Activated CD4-positive, alpha-beta T cell treated with anti-CD3 and anti-CD28 coated beads, Interleukin-2, amount 10 ng/mL, durations not matched to agents 7 days and 5 days (primary cell): ENCODE results near the gene GADL1. TPM values are rescaled to one million over a fixed set of nuclear protein-coding genes. Genes with fewer than 3 reads are reported as not detected.

ENCODE experiments used
- CTCF ChIA-PET: fragments of 350-600 bp; sonication (Branson Sonifier 250); formaldehyde crosslinking; loops from one replicate; lab custom pipeline; 2021; ENCODE audit warnings: antibody characterized with exemption; lab: Charles Lee
- POLR2A ChIA-PET: fragments of 350-600 bp; sonication (Branson Sonifier 250); formaldehyde crosslinking; loops from one replicate; lab custom pipeline; 2021; ENCODE audit warnings: antibody characterized with exemption; lab: Charles Lee
- DNase-seq: peaks from one replicate; pipeline ENCODE4 v3.0.0-alpha.2; 2020
- H3K27ac Mint-ChIP-seq: one replicate; pipeline ENCODE4 v1.8.0; 2021; ENCODE audit warnings: mild to moderate bottlenecking, moderate library complexity, mixed read lengths
- H3K27me3 Mint-ChIP-seq: one replicate; pipeline ENCODE4 v1.8.0; 2021; ENCODE audit warnings: mixed read lengths
- H3K36me3 Mint-ChIP-seq: one replicate; pipeline ENCODE4 v1.8.0; 2021; ENCODE audit warnings: low read depth, mixed read lengths
- H3K4me1 Mint-ChIP-seq: one replicate; pipeline ENCODE4 v1.8.0; 2021; ENCODE audit warnings: mixed read lengths
- H3K4me3 Mint-ChIP-seq: one replicate; pipeline ENCODE4 v1.8.0; 2021; ENCODE audit warnings: mild to moderate bottlenecking, moderate library complexity, mixed read lengths
- H3K9me3 Mint-ChIP-seq: one replicate; pipeline ENCODE4 v1.8.0; 2021; ENCODE audit warnings: mixed read lengths
- total RNA-seq, 2 experiments: library from RNA; stranded (reverse); gene quantifications; one replicate each; pipeline ENCODE4 v1.2.3, GENCODE V29; 2021

The GADL1 gene
- total RNA-seq, 2 experiments from 2014 or later: not detected

DNA sequence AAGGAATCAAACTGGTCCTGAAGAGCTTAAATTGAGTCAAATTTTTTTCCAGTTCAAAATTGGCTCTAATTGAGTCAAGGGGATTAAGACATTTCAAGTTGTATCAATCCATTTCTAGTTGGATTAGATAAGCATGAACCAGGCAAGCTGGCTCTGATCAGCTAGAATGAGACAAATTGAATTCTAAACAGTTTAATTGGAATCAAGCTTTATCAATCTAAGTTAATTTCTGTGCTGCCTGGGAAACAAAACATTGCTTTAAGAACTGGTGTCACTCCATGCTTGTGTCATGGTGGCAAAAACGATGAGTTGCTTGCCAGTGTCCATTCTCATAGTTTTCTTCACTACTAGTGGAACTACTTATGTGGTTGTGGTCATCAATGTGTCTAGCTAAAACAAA lies 171.2 kb downstream of the GADL1 start:
- H3K9me3 Mint-ChIP-seq: peaks cover 8% of the 10 kb centered on the region

DNA sequence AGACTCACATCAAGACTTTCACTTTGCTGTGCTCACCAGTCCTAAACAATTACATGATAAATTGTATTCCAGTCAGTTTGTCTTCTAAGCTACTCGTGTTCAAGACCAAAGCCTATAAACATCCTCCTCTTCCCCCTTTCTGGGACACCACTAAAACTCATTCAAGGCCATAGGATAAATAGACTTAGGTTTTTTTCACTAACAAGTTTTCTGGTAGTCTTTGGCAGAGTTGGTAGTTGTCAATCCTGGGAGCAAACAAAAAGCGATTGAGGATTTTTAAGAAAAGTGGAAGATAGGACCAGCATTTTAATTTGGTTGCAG lies 173.2 kb downstream of the GADL1 start:
- ChIA-PET POLR2A (no interaction called here), CTCF (no interaction called here)
- Mint-ChIP-seq H3K9me3 (peaks cover 8% of the 10 kb centered on the region), H3K4me3 (no peak overlapping the region), H3K27ac (no peak overlapping the region), H3K36me3 (no peaks in the 10 kb centered on the region), H3K27me3 (no peaks in the 10 kb centered on the region), H3K4me1 (no peaks in the 10 kb centered on the region)
- DNase-seq: no peak

More for the DNA sequence above, 171.2 kb downstream of the GADL1 start:
- Mint-ChIP-seq H3K4me3 (no peak overlapping the region), H3K36me3 (no peaks in the 10 kb centered on the region), H3K4me1 (no peaks in the 10 kb centered on the region), H3K27ac (no peak overlapping the region), H3K27me3 (no peaks in the 10 kb centered on the region)
- DNase-seq: no peak
- ChIA-PET POLR2A (no interaction called here), CTCF (interaction anchor here (0.6 to 1.1 kb wide), 2 partner anchors 11 to 769 kb away, joined by 3 read pairs; no protein-coding TSS in a partner anchor)

DNA sequence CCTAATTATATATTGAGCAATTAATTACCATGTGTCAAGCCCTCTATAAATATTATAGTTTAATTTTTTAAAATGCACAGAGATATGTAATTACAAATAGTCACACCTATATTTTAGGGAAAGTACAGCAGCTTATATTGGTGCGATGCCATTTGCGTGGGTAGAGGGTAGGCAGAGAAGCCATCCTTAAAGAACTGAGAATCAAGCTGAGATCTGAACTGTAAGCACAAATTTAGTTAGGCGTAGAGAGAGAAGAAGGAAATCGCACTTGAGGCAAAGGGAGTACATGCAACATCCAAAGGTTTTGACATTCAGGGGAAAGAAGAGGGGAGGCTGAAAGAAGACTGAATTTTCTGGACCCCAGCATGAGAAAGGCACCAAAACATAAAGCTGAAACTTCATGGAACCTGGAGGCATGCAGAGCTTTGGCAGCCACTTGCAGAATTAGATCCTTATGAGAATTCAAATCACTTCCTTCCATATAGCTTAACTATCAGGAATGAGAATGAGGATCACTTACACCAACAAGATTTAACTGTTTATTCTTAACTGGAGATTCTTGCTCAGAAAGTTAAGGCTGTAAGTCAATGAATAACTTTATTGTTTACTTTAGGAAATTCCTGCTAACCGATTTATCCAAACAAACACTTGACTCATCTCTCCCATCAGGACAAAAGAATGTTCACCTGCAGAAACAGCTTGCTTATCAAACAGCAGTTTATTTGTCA lies 173.7 kb downstream of the GADL1 start:
- no peak for DNase-seq
- no peaks in the 10 kb centered on the region for H3K27me3 Mint-ChIP-seq
- ChIA-PET CTCF (interaction anchor here (0.5 kb wide), 1 partner anchor 23 kb away, joined by 5 read pairs; no protein-coding TSS in a partner anchor), POLR2A (no interaction called here)
- H3K36me3 Mint-ChIP-seq: no peaks in the 10 kb centered on the region
- no peaks in the 10 kb centered on the region for H3K4me1 Mint-ChIP-seq
- peaks cover 8% of the 10 kb centered on the region for H3K9me3 Mint-ChIP-seq
- no peak overlapping the region for H3K4me3 Mint-ChIP-seq
- H3K27ac Mint-ChIP-seq: no peak overlapping the region

GRCh38 chr3:30719536-30719935 lies 174.9 kb downstream of the GADL1 start:
- no peaks in the 10 kb centered on the region for H3K27me3 Mint-ChIP-seq
- H3K4me3 Mint-ChIP-seq: no peak overlapping the region
- H3K9me3 Mint-ChIP-seq: peaks cover 12% of the 10 kb centered on the region
- H3K36me3 Mint-ChIP-seq: no peaks in the 10 kb centered on the region
- no peak overlapping the region for H3K27ac Mint-ChIP-seq
- DNase-seq: no peak
- ChIA-PET POLR2A (no interaction called here), CTCF (no interaction called here)
- H3K4me1 Mint-ChIP-seq: no peaks in the 10 kb centered on the region

- Mint-ChIP-seq H3K27ac (no peak overlapping the region), H3K9me3 (peaks cover 3% of the 10 kb centered on the region), H3K27me3 (no peaks in the 10 kb centered on the region), H3K36me3 (no peaks in the 10 kb centered on the region), H3K4me1 (no peaks in the 10 kb centered on the region), H3K4me3 (no peak overlapping the region)
- no peak for DNase-seq
- CTCF ChIA-PET: no interaction called here
- POLR2A ChIA-PET: no interaction called here
Observed at GRCh38 chr3:30713885-30714503, 180.5 kb downstream of the GADL1 start.

DNA sequence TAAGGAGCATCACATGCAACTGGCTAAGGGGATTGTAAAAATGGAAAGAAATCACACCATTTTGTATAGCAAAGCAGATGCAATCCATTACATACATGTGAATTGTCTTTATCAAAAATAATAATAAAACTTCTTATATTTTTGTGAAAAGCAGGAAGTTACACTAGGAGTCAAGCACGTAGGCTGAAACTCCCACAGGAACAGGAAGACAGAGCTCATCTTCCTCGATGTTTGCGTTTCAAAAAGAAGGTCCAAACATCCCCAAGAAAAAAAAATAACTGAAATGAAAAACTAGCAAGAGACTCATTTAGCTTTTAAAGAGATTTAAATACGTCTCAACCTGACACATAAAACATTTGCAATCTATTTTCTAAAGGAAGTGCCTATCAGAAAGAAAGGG lies 181.5 kb downstream of the GADL1 start:
- no peaks in the 10 kb centered on the region for H3K27me3 Mint-ChIP-seq
- DNase-seq: no peak
- H3K9me3 Mint-ChIP-seq: peaks cover 3% of the 10 kb centered on the region
- no peak overlapping the region for H3K27ac Mint-ChIP-seq
- CTCF ChIA-PET: interaction anchor here (0.7 to 1.0 kb wide), 3 partner anchors 9 to 552 kb away, joined by 3 read pairs; no protein-coding TSS in a partner anchor
- no peaks in the 10 kb centered on the region for H3K36me3 Mint-ChIP-seq
- H3K4me1 Mint-ChIP-seq: peaks cover 5% of the 10 kb centered on the region
- no peak overlapping the region for H3K4me3 Mint-ChIP-seq
- POLR2A ChIA-PET: no interaction called here

- POLR2A ChIA-PET: no interaction called here
- CTCF ChIA-PET: interaction anchor here (0.6 to 0.8 kb wide), 2 partner anchors 176 to 410 kb away, joined by 3 to 4 read pairs; no protein-coding TSS in a partner anchor
- H3K4me1 Mint-ChIP-seq: peaks cover 5% of the 10 kb centered on the region
Observed at GRCh38 chr3:30711867-30712266, 182.6 kb downstream of the GADL1 start.

DNA sequence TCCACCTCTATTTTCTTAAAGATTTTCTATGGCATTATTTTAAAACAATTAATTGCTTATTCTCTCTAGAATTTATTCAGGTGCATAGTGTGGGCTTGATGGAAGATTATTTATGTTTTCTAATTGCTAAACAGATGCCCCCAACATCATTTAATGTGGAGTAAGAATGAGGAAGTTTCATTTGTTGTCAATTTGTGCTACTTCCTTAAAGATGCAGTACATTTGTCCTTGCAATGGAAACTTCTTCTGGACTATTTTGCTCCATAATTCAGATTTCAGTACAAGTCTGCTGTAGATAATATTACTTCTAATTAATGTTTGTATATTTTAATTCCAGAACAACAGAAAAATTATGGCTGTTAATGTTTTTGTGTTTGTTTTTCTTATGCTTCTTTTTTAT lies 183.3 kb downstream of the GADL1 start:
- Mint-ChIP-seq H3K9me3 (peaks cover 9% of the 10 kb centered on the region), H3K36me3 (no peaks in the 10 kb centered on the region), H3K4me1 (peaks cover 5% of the 10 kb centered on the region), H3K27ac (no peak overlapping the region), H3K4me3 (no peak overlapping the region), H3K27me3 (no peaks in the 10 kb centered on the region)
- DNase-seq: no peak
- CTCF ChIA-PET: no interaction called here
- POLR2A ChIA-PET: no interaction called here

More at GRCh38 chr3:30711867-30712266, 182.6 kb downstream of the GADL1 start:
- peaks cover 6% of the 10 kb centered on the region for H3K9me3 Mint-ChIP-seq
- no peak for DNase-seq
- no peak overlapping the region for H3K27ac Mint-ChIP-seq
- no peaks in the 10 kb centered on the region for H3K27me3 Mint-ChIP-seq
- H3K36me3 Mint-ChIP-seq: no peaks in the 10 kb centered on the region
- H3K4me3 Mint-ChIP-seq: no peak overlapping the region

- ChIA-PET POLR2A (no interaction called here), CTCF (no interaction called here)
- Mint-ChIP-seq H3K36me3 (no peaks in the 10 kb centered on the region), H3K27ac (no peak overlapping the region), H3K27me3 (no peaks in the 10 kb centered on the region), H3K4me1 (peaks cover 5% of the 10 kb centered on the region), H3K9me3 (peaks cover 9% of the 10 kb centered on the region), H3K4me3 (no peak overlapping the region)
- DNase-seq: no peak
Observed at GRCh38 chr3:30710017-30710416, 184.4 kb downstream of the GADL1 start.

DNA sequence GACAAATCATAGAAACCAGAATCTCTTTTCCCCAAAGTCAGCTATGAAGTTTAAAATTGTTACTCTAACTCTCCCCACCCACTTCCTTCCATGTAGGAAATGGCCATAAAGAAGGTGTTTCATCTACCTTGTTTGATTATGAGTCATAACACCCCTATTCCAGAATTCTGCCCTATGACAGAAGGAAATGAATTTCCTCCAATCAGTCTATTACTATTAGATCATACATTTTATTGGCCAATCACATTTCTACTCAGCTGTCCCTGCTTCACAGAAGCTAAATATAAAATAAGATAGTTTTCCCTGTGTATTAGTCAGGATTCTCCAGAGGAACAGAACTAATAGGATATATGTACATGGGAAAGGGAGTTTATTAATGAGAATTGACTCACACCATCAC lies 186.0 kb downstream of the GADL1 start:
- ChIA-PET POLR2A (no interaction called here), CTCF (interaction anchor here (1.2 kb wide), 1 partner anchor 14 kb away, joined by 3 read pairs; no protein-coding TSS in a partner anchor)
- Mint-ChIP-seq H3K4me1 (peaks cover 5% of the 10 kb centered on the region), H3K27me3 (no peaks in the 10 kb centered on the region), H3K9me3 (peaks cover 11% of the 10 kb centered on the region), H3K4me3 (no peak overlapping the region), H3K27ac (no peak overlapping the region), H3K36me3 (peaks cover 4% of the 10 kb centered on the region)
- DNase-seq: no peak

DNA sequence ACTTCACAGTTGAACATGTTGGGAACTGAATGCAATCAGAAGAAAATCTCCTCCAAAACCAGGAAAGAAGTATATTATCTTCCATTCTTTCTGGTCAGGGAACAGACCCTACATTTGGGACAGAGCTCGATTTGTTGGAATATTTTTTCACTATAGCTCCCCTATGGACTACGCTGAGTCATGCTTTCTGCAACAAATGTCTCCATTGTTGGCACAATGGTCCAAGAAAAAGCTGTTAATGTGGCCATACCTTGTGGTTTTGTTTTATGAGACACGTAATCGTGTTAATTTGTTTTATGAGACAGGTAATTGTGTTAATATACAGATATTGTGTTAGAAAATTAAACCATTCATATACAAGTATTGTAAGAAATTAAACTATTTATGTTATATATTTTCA lies 186.6 kb downstream of the GADL1 start:
- Mint-ChIP-seq H3K36me3 (peaks cover 11% of the 10 kb centered on the region), H3K27ac (no peak overlapping the region), H3K27me3 (no peaks in the 10 kb centered on the region), H3K4me1 (peaks cover 5% of the 10 kb centered on the region), H3K4me3 (no peak overlapping the region), H3K9me3 (peaks cover 17% of the 10 kb centered on the region)
- DNase-seq: no peak
- POLR2A ChIA-PET: no interaction called here
- CTCF ChIA-PET: interaction anchor here (1.2 kb wide), 1 partner anchor 14 kb away, joined by 3 read pairs; no protein-coding TSS in a partner anchor

- Mint-ChIP-seq H3K27ac (no peak overlapping the region), H3K9me3 (peaks cover 23% of the 10 kb centered on the region), H3K36me3 (peaks cover 30% of the 10 kb centered on the region), H3K27me3 (no peaks in the 10 kb centered on the region), H3K4me1 (peaks cover 5% of the 10 kb centered on the region), H3K4me3 (no peak overlapping the region)
- ChIA-PET CTCF (interaction anchor here (0.6 to 3.1 kb wide), 5 partner anchors 7 to 42 kb away, joined by 3 to 10 read pairs (median 5); no protein-coding TSS in a partner anchor), POLR2A (no interaction called here)
- no peak for DNase-seq
Observed at GRCh38 chr3:30704931-30705890, 189.2 kb downstream of the GADL1 start.
